NCI-H526 (cell line): ENCODE data around the gene KLHL28.

Experiments used
- DNase-seq, 2 experiments: peaks; one replicate each; lab custom pipeline; 2025; lab: John Stamatoyannopoulos, UW

KLHL28 gene

DNA sequence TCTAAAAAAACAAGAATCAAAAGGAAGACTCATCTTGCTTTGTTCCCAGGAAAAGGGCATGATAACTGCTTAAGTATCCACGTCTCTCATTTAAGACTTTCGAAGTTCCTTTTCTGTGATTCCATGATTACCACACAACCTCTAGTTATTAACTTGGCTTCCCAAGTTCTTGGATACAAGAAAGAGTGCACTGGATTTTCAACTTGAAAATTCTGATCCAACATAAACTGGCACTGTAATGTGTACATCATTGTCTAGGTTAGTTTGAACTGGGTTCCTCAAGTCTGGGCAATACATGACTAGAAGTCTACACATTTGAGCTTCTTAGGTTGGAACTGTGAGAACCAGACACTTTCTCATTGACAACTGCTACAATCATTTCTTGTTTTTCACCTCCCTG is 1.6 kb downstream of the KLHL28 start:
- no peak for DNase-seq

DNA sequence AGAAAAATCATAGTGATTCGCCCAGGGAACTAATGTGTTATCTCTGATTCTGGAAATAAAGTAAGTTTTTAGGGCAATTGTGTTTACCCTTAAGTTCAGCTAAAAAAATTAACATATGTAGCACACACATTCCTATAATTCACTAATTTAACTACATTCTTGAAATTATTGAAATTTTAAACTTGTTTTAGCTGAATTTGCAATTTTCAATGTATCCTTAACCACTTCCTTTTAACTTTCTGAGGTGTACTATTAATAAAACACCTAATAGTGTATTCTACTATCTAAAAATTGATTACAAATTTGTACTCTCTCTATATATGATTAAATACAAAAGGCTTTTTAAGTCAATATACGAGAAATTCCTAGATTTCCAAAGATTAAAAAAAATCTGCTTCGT is 2.2 kb downstream of the KLHL28 start:
- no peak for DNase-seq

DNA sequence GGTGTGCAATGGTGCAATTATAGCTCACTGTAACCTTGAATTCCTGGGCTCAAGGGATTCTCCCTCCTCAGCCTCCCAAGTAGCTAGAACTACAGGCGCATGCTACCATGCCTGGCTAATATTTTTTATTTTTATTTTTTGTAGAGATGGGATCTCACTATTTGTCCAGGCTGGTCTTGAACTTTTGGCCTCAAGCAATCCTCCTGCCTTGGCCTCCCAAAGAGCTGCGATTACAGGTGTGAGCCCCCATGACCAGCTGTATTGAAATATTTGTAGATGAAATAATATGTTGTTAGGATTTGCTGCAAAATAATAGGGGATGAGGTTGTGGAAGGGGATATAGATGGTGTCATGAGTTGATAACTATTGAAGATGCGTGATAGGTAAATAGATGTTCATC is 4.9 kb downstream of the KLHL28 start:
- no peak for DNase-seq

DNA sequence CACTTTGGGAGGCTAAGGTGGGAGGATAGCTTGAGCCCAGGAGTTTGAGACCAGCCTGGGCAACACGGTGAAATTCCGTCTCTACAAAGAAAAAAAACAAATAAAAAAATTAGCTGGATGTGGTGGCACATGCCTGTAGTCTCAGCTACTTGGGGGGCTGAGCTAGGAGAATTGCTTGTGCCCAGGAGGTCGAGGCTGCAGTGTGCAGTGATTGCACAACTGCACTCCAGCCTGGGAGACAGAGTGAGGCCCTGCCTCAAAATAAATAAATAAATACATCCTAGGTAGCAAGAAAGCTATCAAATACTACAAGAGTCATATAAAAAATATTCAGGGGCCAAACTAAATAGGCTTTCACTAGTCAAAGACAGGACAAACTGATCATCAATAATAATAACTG is 6.2 kb downstream of the KLHL28 start:
- no peak for DNase-seq

- DNase-seq = no peak
These were observed 7.0 kb downstream of the KLHL28 start for GRCh38 chr14:44954750-44955149.

DNA sequence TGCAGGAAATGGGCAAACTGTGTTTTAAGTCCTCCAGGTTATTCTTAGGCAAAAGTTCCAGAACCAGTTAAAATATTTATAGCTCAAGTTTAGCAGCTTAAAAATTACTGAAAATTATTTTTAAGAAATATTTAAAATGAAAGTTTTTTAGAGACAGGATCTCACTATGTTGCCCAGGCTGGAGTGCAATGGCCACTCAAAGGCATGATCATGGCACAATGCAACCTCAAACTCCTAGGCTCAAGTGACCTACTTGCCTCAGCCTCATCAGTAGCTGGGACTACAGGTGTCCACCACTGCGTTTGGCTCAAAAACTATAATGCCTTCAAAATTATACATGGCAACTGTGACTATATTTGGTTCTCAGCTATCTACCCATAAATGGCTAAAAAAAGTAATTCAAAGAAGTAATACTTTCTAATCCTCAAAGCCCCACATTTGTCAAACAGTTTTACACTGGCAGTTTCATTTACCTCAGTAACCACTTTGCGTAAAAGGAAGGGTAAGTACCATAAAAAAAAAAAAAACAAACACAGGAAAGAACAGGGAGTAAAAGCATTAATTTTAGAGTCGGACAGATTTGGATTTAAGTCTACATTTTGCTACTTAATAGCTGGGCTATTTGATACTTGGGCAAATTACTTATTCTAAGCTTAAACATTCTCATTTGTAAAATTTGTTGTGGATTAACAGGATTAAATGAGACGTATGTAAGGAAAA is 9.2 kb downstream of the KLHL28 start:
- DNase-seq = no peak

DNA sequence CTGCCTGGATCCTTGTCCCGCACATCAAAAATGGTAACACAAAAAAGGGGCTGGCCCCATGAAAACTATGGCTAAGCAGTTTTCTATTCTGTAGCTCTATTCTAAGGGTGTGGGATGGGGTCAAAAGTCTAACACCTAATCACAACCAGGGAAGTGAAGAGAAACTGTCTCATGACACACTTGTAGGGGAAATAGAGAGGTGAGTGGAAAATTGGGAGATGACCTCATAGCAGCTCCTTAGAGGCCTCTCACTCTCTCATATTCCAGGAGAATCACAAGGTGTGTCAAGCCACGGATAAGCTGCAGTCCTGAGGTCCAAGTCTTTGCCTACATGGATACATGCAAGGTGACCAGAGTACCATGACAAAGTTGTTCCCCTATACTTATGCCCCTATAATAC is 10.7 kb downstream of the KLHL28 start:
- DNase-seq = no peak

DNA sequence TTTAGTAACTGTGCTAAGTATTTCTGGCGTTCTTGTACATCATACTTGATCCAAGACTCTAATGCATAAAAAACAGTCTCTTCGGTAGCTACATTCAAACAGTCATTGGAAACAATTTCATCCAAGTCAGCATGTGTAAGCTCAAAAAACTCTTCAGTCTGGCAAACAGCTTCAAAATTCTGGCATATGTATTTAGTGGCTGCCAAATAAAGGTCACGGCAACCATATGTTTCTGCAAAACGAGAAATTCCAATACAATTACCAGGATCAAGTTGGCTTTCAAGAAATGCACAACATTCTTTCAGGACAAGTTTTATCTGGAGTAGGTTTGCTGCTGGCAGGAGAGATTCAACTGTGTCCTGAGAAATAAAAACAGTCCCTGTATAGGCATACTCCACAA is 16.5 kb downstream of the KLHL28 start:
- DNase-seq = no peak

DNA sequence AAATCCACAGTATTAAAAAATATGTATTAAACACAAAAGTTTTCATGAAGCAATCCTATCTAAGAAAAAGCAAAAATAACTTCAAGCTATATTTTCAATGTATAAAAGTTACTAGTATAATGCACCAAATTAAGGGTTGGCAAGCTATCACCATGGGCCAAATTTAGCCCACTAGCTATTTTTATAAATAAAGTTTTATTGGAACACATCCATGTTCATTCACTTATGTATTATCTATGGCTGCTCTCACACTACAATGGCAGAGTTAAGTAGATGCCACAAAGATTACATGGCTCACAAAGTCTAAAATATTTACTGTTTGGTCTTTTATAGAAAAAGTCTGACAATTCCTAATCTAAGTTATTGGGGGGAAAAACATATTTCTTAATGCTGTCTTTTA is 17.6 kb downstream of the KLHL28 start:
- no peak for DNase-seq

GRCh38 chr14:44942436-44942835 is 19.3 kb downstream of the KLHL28 start:
- no peak for DNase-seq

- no peak for DNase-seq
These were observed 20.2 kb downstream of the KLHL28 start for GRCh38 chr14:44941591-44941990.

DNA sequence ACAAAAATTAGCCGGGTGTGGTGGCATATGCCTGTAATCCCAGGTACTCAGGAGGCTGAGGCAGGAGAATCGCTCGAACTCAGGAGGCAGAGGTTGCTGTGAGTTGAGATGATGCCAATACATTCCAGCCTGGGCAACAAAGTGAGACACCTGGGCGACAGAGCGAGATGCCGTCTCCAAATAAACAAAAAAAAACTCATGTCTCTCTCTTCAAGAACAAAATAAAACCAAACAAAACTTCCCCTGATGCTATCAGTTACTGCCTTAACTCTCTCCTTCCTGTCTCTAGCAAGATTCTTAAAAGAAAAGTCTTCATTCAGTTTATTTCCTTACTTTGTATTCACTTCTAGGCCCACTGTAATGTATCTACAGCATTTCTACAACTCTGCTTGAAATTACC is 20.8 kb downstream of the KLHL28 start:
- DNase-seq = no peak

- no peak for DNase-seq
These were observed 21.5 kb downstream of the KLHL28 start for GRCh38 chr14:44940211-44940610.

GRCh38 chr14:44937547-44937946 is 24.2 kb downstream of the KLHL28 start:
- no peak for DNase-seq

DNA sequence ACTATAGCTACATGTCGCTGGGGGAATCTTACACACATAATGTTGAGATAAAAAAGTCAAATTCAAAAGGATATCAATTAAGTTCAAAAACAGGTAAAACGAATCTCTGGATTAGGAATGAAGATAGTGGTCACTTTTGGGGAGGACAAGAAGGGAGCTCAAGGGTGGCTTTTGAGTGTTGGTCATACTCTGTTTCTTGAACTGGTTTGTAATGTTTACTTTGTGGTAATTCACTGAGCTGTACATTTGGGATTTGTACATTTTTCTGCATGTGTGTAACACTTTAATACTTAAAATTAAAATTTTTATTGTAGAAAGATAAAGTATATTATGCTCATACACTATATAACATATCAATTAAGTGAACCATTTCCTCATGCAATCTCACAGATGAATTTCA is 26.6 kb downstream of the KLHL28 start:
- no peak for DNase-seq

GRCh38 chr14:44928793-44929192 is 33.0 kb downstream of the KLHL28 start:
- no peak for DNase-seq

DNA sequence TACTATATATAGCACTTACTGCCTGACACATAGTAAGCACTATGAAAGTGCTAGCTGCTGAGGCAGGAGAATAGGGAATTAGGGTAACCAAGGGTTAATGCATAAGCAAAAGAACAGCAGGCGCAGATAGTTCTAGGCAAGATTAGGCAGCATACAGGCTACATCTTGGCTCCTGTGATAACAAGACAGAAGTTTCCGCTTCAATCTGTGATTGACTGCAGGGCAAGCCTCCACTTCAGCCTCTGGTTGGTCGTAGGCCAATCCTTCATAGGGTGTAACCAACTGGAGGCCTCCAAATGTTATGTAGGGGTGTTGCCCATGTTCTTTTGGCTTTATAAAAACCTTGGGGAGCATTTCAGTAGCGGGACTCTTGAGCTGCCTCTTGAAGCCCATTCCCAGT is 46.9 kb downstream of the KLHL28 start:
- no peak for DNase-seq

DNA sequence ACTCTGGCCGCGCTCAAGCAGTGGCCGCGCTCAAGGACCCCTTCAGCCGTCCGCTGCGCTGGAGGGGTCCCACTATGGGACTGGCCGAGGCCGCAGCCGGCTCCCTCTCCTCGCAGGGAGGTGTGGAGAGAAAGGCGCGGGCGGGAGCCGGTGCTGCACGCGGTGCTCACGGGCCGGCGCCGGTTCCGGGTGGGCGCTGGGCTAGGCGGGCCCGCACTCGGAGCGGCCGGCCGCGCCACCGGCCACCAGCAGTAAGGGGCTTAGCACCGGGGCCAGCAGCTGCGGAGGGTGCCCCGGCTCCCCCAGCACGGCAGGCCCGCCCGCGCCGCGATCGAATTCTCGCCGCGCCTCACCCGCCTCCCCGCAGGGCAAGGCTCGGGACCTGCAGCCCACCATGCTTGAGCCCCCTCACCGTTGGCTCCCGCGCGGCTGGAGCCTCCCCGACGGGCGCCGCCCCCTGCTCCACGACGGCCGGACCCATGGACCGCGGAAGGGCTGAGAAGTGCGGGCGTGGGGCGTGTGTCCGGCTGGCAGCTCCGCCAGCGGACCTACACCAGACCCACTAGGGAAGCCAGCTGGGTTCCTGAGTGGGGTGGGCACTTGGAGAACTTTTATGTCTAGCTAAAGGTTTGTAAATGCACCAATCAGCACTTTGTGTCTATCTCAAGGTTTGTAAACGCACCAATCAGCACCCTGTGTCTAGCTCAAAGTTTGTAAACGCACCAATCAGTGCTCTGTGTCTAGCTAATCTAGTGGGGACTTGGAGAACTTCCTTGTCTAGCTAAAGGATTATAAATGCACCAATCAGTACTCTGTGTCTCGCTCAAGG is 49.5 kb downstream of the KLHL28 start:
- peak in 1 of 2 experiments; percentile 15 for DNase-seq

DNA sequence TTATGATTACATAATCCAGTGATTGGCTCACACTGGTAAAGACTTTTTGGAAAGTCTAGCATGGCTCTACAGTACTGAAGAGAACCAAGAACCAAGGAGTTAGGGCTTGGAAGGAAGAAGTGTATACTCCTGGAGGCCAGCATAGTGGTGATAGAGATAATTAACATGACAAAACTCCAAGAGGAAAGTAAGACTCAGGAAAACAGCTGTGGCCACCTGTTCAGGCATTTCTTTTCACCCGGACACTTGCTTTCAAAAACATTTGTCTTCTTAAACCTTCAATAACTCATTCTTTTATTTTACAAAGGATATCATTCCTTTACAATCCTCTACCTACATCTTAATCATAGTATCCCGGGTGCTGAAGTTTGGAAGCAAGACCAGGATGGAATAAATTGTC is 50.9 kb downstream of the KLHL28 start:
- DNase-seq = no peak

- DNase-seq = no peak
These were observed 60.1 kb downstream of the KLHL28 start for GRCh38 chr14:44901696-44902095.

- no peak for DNase-seq
These were observed 63.2 kb downstream of the KLHL28 start for GRCh38 chr14:44898551-44898950.

DNA sequence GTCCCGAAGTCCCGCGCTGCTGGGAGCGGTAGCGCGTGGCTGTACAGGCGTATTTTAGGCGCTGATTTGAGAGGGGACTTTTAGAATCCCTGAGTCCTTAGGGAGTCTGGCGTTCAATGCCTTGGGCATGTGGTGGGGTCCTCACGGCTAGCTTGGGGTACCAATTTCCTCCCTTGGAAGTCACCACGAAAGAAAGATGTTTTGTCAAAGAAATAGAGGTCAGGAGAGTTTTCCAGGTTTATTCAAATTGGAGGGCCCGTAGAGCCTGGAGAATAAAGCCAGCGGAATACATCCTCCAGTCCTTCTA is 63.9 kb downstream of the KLHL28 start:
- no peak for DNase-seq

DNA sequence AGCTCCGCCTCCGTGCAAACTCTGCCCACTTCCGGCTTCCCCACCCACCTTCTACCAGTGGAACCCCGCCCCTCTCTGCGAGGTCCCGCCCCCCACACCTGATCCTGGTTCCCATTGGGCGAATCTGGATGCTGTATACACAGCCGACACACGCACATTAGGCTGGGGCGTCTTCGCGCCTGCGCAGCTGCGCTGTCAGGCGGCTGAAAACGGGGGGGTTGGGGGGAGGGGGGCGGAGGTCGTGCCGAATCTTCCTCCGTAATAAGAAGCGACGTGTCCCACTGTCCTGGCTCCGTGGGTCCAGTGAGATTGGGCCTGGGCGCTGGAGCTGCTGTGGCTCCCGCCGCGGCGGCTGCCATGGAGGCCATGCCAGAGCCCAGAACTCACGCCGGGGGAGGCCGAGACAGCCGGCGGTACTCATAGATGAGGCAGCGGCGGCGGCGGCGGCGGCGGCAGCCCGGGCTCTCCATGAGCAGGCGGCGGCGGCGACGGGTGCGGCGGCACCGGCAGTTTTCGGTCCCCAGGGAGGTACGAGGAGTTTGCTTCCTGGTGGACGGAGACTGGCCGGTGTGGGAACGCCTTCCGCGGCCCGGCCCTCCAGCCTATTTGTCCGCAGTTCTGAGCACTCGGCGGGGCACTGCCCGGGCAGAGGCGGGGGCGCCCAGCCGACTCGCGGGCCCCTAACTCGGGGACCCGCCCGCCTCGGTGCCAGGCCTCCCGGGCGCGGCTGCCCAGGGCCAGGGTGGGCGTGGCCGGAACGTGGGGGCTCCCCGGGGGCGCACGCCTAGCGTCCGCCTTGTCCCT is 64.5 kb downstream of the KLHL28 start:
- DNase-seq = peak; percentile 89 to 97
